Measurements from ENCODE around the gene DCDC2.

Gene DCDC2

DNA sequence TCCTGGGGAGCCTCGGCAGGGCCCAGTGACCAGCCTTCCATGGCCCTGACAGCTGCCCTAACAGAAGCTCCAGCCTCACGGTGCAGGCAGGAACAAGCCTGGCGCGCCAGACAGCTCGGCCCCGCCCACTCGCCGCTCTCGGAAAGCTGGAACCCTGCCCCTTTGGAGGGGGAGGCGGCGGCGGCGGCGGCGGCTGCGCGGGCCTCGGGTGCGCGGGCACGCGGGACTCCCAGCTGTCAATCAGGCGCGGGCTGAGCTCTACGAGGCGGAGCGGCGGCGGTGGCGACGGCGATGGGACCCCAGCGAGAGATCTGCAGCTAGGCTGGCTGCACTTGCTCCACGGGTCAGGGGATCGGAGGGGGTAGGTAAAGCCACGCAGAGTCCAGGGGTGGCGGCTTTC is 231.9 kb downstream of the DCDC2 start, which contains the start of gene NRSN1:
TSS of gene NRSN1 (plus strand) at position 236 of the 400 bp plus-strand sequence. CDS start 8,113 bp downstream, outside the sequence.
- no peak for DNase-seq (ENCODE audit: extremely low spot score, insufficient read length, low read depth)
- no peak for FAIRE-seq

DNA sequence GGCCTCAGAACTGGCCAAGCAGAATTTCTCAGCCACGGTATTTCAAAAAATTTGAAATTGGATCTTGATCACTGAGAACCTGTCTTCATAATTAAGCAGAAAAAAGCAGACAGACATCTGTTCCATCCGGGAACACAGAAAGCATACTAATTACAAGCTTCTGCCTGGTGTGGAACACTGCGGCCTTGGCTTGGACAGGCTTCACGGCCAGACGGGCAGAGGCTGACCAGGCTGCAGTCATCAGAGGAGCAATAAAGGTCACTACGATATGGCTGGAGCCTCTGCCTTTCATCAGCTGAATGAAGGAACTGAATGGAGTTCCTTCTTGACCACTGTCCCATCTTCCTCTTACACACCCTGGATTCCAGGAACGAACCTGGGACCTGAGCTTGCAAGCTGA is 235.7 kb downstream of the DCDC2 start:
- DNase-seq (ENCODE audit: extremely low spot score, insufficient read length, low read depth) (no peak), FAIRE-seq (no peak)

Data from GM18507 (cell line).